PC-3 (cell line): ENCODE results near the gene KCNN2. TPM values are rescaled to one million over a fixed set of nuclear protein-coding genes. Genes with fewer than 3 reads are reported as not detected.

ENCODE experiments used
- ATAC-seq: fragments of 200-7000 bp; cut with Tn5 transposase; 2 replicates; pipeline ENCODE4 v1.9.1; 2020; ENCODE audit warnings: mild to moderate bottlenecking, moderate library complexity
- BruUV-seq: library from RNA; stranded (reverse); fragments of 400-500 nt; replicated peaks from 2 replicates; lab custom pipeline; 2021; lab: Mats Ljungman, UMichigan
- CTCF ChIA-PET: fragments of 300-600 bp; sonication (Branson Sonifier 250); formaldehyde crosslinking; loops from one replicate; lab custom pipeline; 2022; ENCODE audit warnings: antibody characterized with exemption; lab: Charles Lee
- POLR2A ChIA-PET: fragments of 300-600 bp; sonication (Branson Sonifier 250); formaldehyde crosslinking; loops from one replicate; lab custom pipeline; 2022; ENCODE audit warnings: antibody characterized with exemption; ENCODE audit not compliant: unreplicated experiment; lab: Charles Lee
- DNase-seq: peaks from one replicate; pipeline ENCODE4 v3.0.0-alpha.2; 2015
- H2AFZ ChIP-seq: fragments of 300-600 bp; sonication (generic); 2 replicates; pipeline ENCODE4 v1.6.0; 2016; ENCODE audit warnings: antibody characterized with exemption, low read length
- H3F3A ChIP-seq: fragments of 300-600 bp; sonication (generic); one replicate; pipeline ENCODE4 v1.6.0; 2017; ENCODE audit warnings: antibody characterized with exemption, low read length, control low read depth, mild to moderate bottlenecking; ENCODE audit not compliant: unreplicated experiment
- H3K27ac ChIP-seq: fragments of 300-600 bp; sonication (generic); 2 replicates; pipeline ENCODE4 v1.5.1; 2016; ENCODE audit warnings: mild to moderate bottlenecking, low read length
- H3K27me3 ChIP-seq: fragments of 300-600 bp; sonication (generic); 2 replicates; pipeline ENCODE4 v1.6.1; 2016; ENCODE audit warnings: low read length, mixed read lengths
- H3K36me3 ChIP-seq: fragments of 300-600 bp; sonication (generic); 2 replicates; pipeline ENCODE4 v1.6.1; 2016; ENCODE audit warnings: low read depth, mixed run types, low read length, mixed read lengths
- H3K4me1 ChIP-seq: fragments of 300-600 bp; sonication (generic); 2 replicates; pipeline ENCODE4 v1.5.1; 2016; ENCODE audit warnings: low read length; ENCODE audit not compliant: insufficient read depth
- H3K4me2 ChIP-seq: fragments of 300-600 bp; sonication (generic); 2 replicates; pipeline ENCODE4 v1.6.0; 2016; ENCODE audit warnings: low read length
- H3K4me3 ChIP-seq: fragments of 300-600 bp; sonication (generic); 2 replicates; pipeline ENCODE4 v1.5.1; 2016; ENCODE audit warnings: mild to moderate bottlenecking, low read length, mixed read lengths
- H3K79me2 ChIP-seq: fragments of 300-600 bp; sonication (generic); 2 replicates; pipeline ENCODE4 v1.6.1; 2017; ENCODE audit warnings: low read length, mixed read lengths
- H3K9ac ChIP-seq: fragments of 300-600 bp; sonication (generic); 2 replicates; pipeline ENCODE4 v1.6.0; 2016; ENCODE audit warnings: mild to moderate bottlenecking, low read length
- H3K9me2 ChIP-seq: fragments of 300-600 bp; sonication (generic); replicated peaks from 2 replicates; pipeline ENCODE4 v1.6.1; 2016; ENCODE audit warnings: mixed run types, low read length, mixed read lengths
- H3K9me3 ChIP-seq: fragments of 300-600 bp; sonication (generic); 2 replicates; pipeline ENCODE4 v1.6.1; 2016; ENCODE audit warnings: low read length, mixed read lengths
- H4K20me1 ChIP-seq: fragments of 300-600 bp; sonication (generic); 2 replicates; pipeline ENCODE4 v1.6.1; 2016; ENCODE audit warnings: low read length, mixed read lengths
- CTCF ChIP-seq: fragments of 300-600 bp; sonication (generic); conservative IDR thresholded peaks from 2 replicates; pipeline ENCODE4 v1.5.1; 2017; ENCODE audit warnings: antibody characterized with exemption, low read depth, mild to moderate bottlenecking, low read length
- EZH2 ChIP-seq: fragments of 300-600 bp; sonication (generic); IDR thresholded peaks from one replicate; pipeline ENCODE4 v1.6.1; 2017; ENCODE audit warnings: antibody characterized with exemption, mild to moderate bottlenecking, low read length; ENCODE audit not compliant: unreplicated experiment
- EZH2phosphoT487 ChIP-seq: fragments of 300-600 bp; sonication (generic); IDR thresholded peaks from 2 replicates; pipeline ENCODE4 v1.6.1; 2018; ENCODE audit warnings: mild to moderate bottlenecking, antibody characterized with exemption, low read length, borderline replicate concordance
- intact Hi-C: fragments of 100-400 bp; cut with micrococcal nuclease; formaldehyde crosslinking; loops from 2 replicates; pipeline ENCODE4 v1.9.0; 2023
- total RNA-seq: library from RNA; depleted of rRNA; stranded (reverse); fragments of >200 nt; gene quantifications from 2 replicates; pipeline ENCODE4 v1.2.3, GENCODE V29; 2014

The KCNN2 gene
- total RNA-seq, 1 experiment from 2014 or later = 0.07 TPM

DNA sequence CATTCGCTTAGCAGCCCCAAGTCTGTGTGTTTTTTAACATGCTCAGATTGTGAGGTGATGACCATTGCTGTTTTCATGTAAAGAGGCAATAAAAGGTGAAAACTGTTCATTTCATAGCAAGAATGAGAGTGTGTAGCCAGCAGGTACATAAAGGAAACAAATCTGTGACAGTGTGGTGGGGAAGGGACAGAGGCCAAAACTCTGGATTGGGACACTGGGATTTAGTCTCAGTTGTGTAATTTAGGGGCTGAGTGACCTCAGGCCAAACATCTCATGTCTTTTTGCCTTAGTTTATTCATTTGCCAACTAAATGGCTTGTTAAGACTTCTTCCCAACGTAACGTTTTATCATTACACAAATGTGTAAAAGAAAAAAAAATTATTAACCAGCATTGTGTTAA is 47.0 kb downstream of the KCNN2 start:
- ATAC-seq = no peak
- Histone ChIP-seq H3F3A (no peaks in the 10 kb centered on the region), H3K27ac (no peak overlapping the region), H3K9ac (no peak overlapping the region), H3K36me3 (no peaks in the 10 kb centered on the region), H3K27me3 (peaks cover 11% of the 10 kb centered on the region; the same call in 1 of the 2 replicates), H3K4me1 (peaks cover 25% of the 10 kb centered on the region), H3K9me3 (no peaks in the 10 kb centered on the region), H3K79me2 (no peaks in the 10 kb centered on the region), H4K20me1 (no peaks in the 10 kb centered on the region), H3K4me2 (no peak overlapping the region), H2AFZ (no peak overlapping the region), H3K4me3 (no peak overlapping the region), H3K9me2 (no peaks in the 10 kb centered on the region)
- TF ChIP-seq EZH2phosphoT487 = no peak
- TF ChIP-seq CTCF = no peak
- no peak for TF ChIP-seq EZH2
- DNase-seq = no peak
- BruUV-seq = no TSS peak
- intact Hi-C loops = no loop called here
- ChIA-PET POLR2A (no interaction called here), CTCF (no interaction called here)

DNA sequence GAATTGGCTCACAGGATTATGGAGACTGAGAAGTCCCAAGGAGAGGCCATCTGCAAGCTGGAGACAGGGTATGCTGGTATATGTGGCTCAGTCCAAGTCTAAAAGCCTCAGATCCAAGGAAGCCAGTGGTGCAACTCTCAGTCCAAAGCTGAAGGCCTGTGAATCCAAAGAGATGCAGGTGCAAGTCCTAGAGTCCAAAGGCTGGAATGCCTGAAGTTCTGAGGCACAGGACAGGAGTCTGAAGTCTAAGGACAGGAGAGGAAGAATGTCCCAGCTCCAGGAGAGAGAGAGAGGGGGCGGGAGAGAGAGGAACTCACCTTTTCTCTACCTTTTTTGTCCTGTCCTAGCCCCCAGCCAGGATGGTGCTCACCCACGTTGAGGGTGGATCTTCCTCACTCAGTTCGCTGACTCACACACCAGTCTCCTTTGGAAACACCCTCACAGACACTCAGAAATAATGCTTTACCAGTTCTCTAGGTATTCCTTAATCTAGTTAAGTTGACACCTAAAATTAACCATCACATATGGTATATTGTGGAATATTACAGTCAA is 49.6 kb downstream of the KCNN2 start:
- Histone ChIP-seq H3K9me2 (no peaks in the 10 kb centered on the region), H3F3A (no peaks in the 10 kb centered on the region), H3K4me1 (peaks cover 25% of the 10 kb centered on the region), H2AFZ (peak overlapping the region; percentile 46), H3K4me3 (no peak overlapping the region), H3K4me2 (peak overlapping the region; percentile 69), H3K27me3 (no peaks in the 10 kb centered on the region), H3K9me3 (no peaks in the 10 kb centered on the region), H3K36me3 (no peaks in the 10 kb centered on the region), H3K9ac (peak overlapping the region; percentile 65), H3K79me2 (no peaks in the 10 kb centered on the region), H4K20me1 (no peaks in the 10 kb centered on the region), H3K27ac (peak overlapping the region; percentile 92)
- intact Hi-C loops = no loop called here
- no peak for ATAC-seq
- POLR2A ChIA-PET = no interaction called here
- no peak for TF ChIP-seq EZH2phosphoT487
- no peak for TF ChIP-seq EZH2
- TF ChIP-seq CTCF = no peak
- peak; percentile 42 for DNase-seq
- no TSS peak for BruUV-seq
- CTCF ChIA-PET = no interaction called here

GRCh38 chr5:114412510-114413171 is 50.8 kb downstream of the KCNN2 start:
- no TSS peak for BruUV-seq
- Histone ChIP-seq H4K20me1 (no peaks in the 10 kb centered on the region), H2AFZ (no peak overlapping the region), H3K36me3 (no peaks in the 10 kb centered on the region), H3F3A (no peaks in the 10 kb centered on the region), H3K4me3 (no peak overlapping the region), H3K27me3 (no peaks in the 10 kb centered on the region), H3K4me2 (peak overlapping the region; percentile 69), H3K4me1 (peaks cover 25% of the 10 kb centered on the region), H3K9me3 (no peaks in the 10 kb centered on the region), H3K9me2 (no peaks in the 10 kb centered on the region), H3K79me2 (no peaks in the 10 kb centered on the region), H3K9ac (peak overlapping the region; percentile 65), H3K27ac (peak overlapping the region; percentile 92)
- ChIA-PET CTCF (no interaction called here), POLR2A (interaction anchor here (0.7 kb wide), 1 partner anchor 711 kb away, joined by 4 read pairs; no protein-coding TSS in a partner anchor)
- ATAC-seq = peak; percentile 80
- intact Hi-C loops = no loop called here
- peak; percentile 94 for DNase-seq
- TF ChIP-seq EZH2 = no peak
- TF ChIP-seq CTCF = no peak
- no peak for TF ChIP-seq EZH2phosphoT487
